ENCODE measurements around the gene TMEM87B.

Gene TMEM87B

GRCh38 chr2:112054847-112055729 is at the start of gene TMEM87B:
Gene TMEM87B, plus strand, starts transcription at chr2:112055269. Its CDS starts 323 bp downstream, at chr2:112055592.
- peak; percentile 99 for DNase-seq

DNA sequence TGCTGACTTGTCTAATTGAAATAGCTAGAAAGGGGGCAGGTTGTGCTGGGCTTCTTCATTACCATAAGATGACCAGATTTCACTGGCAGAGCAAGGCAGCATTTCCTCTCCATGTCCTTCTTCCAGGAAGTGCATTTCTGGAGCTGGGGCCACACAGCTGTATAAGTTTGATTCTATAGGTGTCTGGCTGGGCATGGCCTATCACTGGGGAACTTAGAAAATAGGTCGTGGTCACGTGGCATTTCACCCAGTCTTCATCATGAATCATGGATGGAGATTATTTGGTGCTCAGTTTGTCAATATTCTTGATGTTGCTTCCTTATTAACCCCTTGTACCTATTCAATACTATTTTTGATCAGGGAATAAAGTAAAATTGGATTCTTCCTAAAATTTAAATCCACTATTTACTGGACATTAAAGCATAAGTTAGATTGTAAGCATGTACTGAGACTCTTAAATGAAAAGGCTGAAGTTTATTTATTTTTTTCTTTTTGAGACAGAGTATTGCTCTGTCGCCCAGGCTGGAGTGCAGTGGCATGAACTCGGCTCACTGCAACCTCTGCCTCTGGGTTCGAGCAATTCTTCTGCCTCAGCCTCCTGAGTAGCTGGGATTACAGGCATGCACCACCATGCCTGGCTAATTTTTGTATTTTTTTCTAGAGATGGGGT is 49.5 kb upstream of the TMEM87B start:
- DNase-seq = no peak

DNA sequence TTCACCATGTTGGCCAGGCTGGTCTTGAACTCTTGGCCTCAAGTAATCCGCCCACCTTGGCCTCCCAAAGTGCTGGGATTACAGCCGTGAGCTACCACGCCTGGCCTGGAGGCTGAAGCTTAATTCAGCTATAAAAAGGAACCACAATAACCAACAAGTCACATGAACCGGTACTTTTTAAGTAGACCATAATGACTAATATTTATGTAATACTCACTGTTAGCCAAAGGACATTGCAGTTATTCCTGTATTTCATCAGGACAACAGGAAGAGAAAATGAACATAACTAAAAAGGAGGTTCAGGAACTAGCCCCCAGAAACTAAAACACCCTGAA is 49.0 kb upstream of the TMEM87B start:
- no peak for DNase-seq

- DNase-seq = no peak
These were observed 47.6 kb upstream of the TMEM87B start for GRCh38 chr2:112007493-112007892.

- DNase-seq = no peak
These were observed 46.1 kb upstream of the TMEM87B start for GRCh38 chr2:112008910-112009485.

DNA sequence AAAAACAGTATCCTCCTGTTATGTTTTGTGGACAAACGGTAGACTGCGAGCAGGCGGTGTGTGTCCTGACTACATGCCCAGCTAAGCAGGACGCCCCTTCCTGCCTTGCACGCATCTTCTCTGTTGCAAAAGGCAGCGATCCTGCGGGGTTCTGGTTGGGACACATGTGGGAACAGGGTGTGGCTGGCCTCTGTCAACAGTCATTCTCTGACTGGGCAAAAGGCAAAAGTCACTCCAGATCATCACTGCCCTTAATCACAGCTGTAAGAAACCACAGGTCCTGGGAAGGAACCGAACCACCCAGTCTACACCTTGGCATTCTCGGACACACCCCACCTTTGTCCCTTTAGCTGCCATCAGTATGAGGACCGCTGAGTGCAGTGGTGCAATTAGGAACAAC is 44.3 kb upstream of the TMEM87B start:
- no peak for DNase-seq

DNA sequence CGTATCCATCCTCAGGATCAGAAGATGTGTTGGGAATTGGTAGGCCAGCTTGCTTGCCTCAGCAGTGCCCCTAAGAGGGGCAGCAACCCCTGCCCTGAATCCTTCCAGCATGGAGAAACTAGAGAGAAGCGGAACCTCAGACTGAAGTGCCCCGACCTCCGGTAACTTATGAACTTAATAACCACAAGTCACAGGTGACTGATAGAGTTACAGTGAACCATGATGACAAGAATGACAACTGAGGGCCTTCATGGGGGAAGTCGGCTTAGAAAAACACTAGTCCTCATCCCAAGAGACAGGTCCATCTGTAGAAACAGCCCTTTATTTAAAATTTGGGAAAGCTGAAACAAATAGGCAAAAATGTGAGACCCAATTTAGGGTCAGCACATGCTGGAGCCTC is 42.5 kb upstream of the TMEM87B start:
- no peak for DNase-seq

GRCh38 chr2:112018846-112019245 is 36.2 kb upstream of the TMEM87B start:
- DNase-seq = no peak

DNA sequence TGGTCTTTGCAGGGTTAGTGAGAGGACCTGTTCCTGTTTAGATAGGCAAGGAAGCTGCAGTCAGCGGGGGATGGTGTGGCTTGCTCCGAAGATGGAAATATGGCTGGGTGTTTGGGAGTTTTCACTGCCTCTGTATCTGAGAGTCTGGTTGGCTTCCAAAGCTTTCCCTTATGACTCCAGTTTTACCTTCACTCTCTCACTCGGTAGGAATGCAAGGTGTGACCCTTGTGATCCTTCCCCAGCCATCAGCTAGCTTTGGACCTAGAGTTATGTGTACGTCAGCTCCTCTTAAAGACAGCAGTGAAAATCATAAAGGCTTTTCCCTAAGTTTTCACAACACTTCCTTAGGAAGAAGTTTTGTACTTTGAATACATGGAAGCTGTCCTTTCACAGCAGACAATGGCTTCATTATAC is 35.5 kb upstream of the TMEM87B start:
- DNase-seq = no peak

DNA sequence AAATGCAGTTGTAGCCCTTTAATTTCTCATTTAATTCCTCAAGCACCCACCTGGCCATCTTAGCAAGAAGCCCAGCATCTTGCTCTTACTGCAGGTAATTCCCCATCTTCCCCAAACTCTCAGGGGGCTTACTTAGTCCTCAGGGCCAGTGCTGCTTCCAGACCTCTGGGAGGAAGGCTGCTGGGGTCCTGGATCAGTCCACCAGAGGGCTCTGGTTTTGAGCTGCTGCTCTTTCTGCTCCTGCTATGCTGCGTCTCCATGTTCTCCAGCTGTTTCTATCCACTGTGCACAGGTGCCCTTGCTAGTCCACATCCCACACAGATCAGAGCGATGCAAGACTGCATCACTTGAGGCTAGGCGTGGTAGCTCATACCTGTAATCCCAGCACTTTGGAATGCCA is 34.5 kb upstream of the TMEM87B start:
- no peak for DNase-seq

DNA sequence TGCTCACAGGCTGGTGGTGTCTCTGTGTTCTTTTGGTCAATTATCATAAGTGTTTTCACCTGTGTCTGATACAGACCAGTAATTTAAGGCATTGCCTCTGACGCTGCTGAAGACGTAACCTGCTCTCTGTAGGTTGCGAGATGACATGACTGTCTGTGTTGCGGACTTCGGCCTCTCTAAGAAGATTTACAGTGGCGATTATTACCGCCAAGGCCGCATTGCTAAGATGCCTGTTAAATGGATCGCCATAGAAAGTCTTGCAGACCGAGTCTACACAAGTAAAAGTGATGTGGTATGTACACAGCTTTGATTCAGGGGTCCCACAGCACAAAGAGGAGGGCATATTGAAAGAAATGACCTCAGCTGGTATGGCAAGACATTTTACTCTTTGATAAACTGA is 33.8 kb upstream of the TMEM87B start:
- no peak for DNase-seq

DNA sequence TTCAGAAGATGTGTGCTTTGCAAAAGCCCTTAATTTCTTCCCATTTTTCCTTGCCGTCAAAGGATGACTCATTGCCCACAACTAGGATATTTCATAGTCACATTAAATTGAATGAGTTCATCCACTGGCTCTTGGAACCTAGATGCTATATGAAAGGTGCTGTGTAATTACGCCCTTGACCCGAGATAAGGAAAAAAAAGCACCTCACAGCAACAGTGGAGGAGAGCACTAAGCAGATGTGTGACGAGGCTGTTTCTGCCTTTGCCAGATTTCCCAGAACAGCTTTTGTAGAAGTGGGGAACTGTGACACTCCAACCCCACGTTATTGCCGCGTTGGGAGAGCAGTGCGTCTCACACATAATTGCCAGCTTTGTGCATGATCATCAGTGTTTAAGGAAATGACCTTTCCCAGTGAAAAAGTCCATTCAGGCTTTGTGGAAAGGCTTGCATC is 33.3 kb upstream of the TMEM87B start:
- DNase-seq = no peak

GRCh38 chr2:112023707-112024106 is 31.4 kb upstream of the TMEM87B start:
- no peak for DNase-seq

DNA sequence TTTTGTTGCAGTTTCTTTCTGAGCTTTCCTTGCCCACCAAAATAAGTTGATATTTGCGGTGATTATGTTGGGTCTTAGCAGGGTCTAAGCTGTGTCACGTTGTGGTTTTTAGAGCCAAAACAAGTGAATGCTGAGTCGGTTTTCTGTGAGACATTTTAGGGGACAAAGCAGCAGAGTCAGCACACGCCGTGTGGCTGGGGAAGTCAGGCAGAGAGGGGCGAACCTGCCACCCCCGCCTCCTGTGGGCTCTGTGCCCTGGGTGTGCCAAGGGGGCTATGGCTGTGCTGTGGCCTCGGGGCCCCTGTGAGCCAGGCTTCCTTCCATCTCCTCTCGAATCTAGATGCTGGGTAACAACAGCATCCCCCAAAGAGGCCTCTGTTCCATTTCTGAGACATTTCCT is 30.8 kb upstream of the TMEM87B start:
- DNase-seq = no peak

- DNase-seq = no peak
These were observed 30.1 kb upstream of the TMEM87B start for GRCh38 chr2:112024896-112025491.

GRCh38 chr2:112026509-112026908 is 28.6 kb upstream of the TMEM87B start:
- DNase-seq = no peak

GRCh38 chr2:112027767-112028166 is 27.3 kb upstream of the TMEM87B start:
- no peak for DNase-seq

DNA sequence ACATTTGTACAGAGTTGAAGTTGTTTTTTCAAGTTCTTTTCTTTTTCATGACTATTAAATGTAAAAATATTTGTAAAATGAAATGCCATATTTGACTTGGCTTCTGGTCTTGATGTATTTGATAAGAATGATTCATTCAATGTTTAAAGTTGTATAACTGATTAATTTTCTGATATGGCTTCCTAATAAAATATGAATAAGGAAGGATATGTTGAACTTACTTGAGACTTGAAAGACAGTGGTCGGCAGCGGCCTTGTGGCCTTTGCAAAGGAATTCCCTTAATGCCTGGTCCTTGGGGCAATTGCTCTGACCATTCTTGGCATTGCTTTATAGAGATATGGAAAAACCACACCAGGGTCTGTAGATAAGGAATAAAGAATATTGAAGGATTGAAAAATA is 25.9 kb upstream of the TMEM87B start:
- DNase-seq = no peak

DNA sequence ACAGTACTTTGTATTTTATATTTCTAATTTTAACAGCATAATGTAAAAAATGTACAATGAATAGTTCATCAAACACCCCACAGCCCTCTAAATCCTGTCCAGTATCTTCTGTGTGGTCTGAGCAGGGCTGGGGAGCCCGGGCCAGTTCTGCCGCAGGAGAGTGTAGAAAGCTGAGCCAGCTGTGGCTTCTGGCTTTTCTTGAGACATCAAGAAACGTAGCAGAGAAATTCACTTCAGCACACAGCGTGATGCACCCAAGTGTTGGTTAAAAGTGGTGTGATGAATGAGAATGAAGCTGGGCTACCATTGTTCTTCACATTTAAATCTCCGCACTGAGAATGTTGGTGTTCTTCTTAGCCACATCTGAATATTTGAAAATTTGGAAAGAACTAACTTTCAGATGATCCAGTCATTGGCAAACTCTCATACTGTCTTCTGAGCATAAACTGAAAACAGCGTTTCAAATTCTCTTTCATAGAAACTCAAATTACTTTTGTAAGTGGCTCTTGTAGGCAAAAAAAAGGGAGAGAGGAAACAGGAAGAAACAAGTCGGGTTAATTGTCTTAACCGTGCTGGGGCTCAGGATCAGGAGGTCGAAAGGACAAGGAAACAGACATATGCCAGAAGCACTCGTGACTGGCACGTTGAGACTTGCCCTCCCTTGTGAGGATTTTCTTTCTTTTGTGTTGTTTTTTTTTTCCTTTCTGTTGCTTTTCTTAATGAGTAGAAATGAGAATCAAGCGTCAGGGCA is 23.4 kb upstream of the TMEM87B start:
- peak; percentile 63 for DNase-seq

DNA sequence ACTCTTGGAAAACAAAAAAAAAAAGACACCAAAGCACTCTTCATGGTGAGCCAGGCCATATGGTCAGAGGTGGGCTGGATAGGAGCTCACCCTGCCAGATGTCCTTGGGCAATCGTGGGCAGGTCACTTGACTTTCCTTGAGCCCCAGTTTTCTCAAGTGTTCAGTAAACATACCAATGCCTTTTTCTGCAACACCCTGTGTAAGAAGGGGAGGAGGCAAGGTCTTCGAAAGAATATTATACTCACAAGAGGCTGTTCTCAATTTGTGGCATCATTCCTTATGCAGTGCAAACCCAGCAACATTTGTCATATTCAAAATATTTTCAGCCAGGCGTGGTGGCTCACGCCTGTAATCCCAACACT is 22.9 kb upstream of the TMEM87B start:
- DNase-seq = no peak

DNA sequence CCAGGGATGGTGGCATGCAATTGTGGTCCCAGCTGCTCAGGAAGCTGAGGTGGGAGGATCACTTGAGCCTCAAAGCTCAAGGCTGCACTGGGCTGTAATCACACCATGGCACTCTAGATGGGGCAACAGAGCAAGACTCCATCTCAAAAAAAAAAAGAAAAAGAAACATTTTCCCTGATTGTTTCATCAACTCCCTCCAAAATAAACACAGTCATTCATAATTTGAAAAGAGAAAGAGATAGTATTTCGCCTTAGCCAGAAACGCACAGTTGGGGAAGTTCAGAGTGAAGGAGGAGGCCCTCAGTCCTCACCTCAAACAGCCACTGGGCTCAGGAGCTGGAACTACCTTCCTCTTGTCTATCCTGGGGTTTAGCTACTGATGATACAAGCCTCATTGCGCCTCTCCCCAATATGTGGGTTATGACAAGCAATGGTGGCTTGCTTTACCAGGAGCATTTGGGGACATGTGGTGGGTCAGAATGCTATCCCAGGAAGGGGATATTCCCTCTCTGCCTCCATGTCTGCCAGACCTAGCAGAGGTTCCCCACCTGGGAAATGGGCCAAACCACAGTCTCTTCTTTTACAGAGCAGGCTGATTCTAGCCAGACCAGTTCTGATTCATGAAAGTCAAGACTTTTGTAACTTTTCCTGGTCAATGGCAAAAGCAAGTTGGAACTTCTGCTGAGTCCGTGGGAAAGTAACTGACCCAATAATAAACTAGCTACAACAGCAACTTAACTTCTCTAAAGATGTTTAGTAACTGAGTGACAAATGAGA is 22.2 kb upstream of the TMEM87B start:
- peak; percentile 47 for DNase-seq

GRCh38 chr2:112033600-112033999 is 21.5 kb upstream of the TMEM87B start:
- DNase-seq = no peak
